H1 (cell line): ENCODE data around the gene ABCA2. TPM values are rescaled to one million over a fixed set of nuclear protein-coding genes. Genes with fewer than 3 reads are reported as not detected.

Experiments
- CTCF ChIA-PET: fragments of 300-600 bp; sonication (Branson Sonifier 250); formaldehyde crosslinking; loops from one replicate; lab custom pipeline; 2021; ENCODE audit not compliant: partially characterized antibody; lab: Charles Lee
- POLR2A ChIA-PET: fragments of 300-600 bp; sonication (Branson Sonifier 250); formaldehyde crosslinking; loops from one replicate; lab custom pipeline; 2021; ENCODE audit warnings: inconsistent platforms; ENCODE audit not compliant: partially characterized antibody; lab: Charles Lee
- DNase-seq, 2 experiments: peaks; one replicate each; pipeline versions ENCODE4 v3.0.0 to v3.0.0-alpha.2; 2010 to 2022; ENCODE audit warnings: low spot score in 2 of 2, low read depth in 1 of 2, mixed read lengths in 1 of 2
- FAIRE-seq: peaks from 2 replicates; lab custom pipeline; 2011; peaks lifted over from hg19 to GRCh38; lab: Jason Lieb, UNC
- H2AFZ ChIP-seq: 2 replicates; pipeline ENCODE4 v1.8.1; 2012; ENCODE audit warnings: low read length, inconsistent platforms
- H2AK5ac ChIP-seq: 2 replicates; pipeline ENCODE4 v1.6.1; 2013; ENCODE audit warnings: low read depth, low read length
- H2BK120ac ChIP-seq: replicated peaks from 2 replicates; pipeline ENCODE3; 2013; ENCODE audit warnings: low read depth, low read length, inconsistent platforms
- H2BK12ac ChIP-seq: 2 replicates; pipeline ENCODE4 v1.6.1; 2013; ENCODE audit warnings: low read depth, low read length
- H2BK15ac ChIP-seq: 2 replicates; pipeline ENCODE4 v1.6.1; 2013; ENCODE audit warnings: low read length
- H2BK20ac ChIP-seq: 2 replicates; pipeline ENCODE4 v1.6.1; 2013; ENCODE audit warnings: low read length
- H2BK5ac ChIP-seq: 2 replicates; pipeline ENCODE4 v1.6.1; 2013; ENCODE audit warnings: low read depth, low read length
- H3K14ac ChIP-seq: 2 replicates; pipeline ENCODE4 v1.6.1; 2013; ENCODE audit warnings: inconsistent platforms; ENCODE audit not compliant: insufficient read length
- H3K18ac ChIP-seq: 2 replicates; pipeline ENCODE4 v1.6.1; 2013; ENCODE audit warnings: low read length; ENCODE audit errors: extremely low read depth
- H3K23ac ChIP-seq: 2 replicates; pipeline ENCODE4 v1.6.1; 2013; ENCODE audit warnings: inconsistent platforms; ENCODE audit not compliant: insufficient read length
- H3K23me2 ChIP-seq: 2 replicates; pipeline ENCODE4 v1.6.1; 2013; ENCODE audit warnings: low read depth, low read length
- H3K27ac ChIP-seq: 2 replicates; pipeline ENCODE4 v1.6.1; 2011; ENCODE audit warnings: low read depth, low read length, inconsistent platforms
- H3K27me3 ChIP-seq, 4 experiments: replicated peaks in 1 of 4; 1 replicate in 1 of 4; 2 replicates in 3 of 4; pipeline versions ENCODE4 v1.6.1 to v1.8.1; 2011 to 2013; ENCODE audit warnings: low read length in 3 of 4, mild to moderate bottlenecking in 3 of 4, inconsistent platforms in 2 of 4, mixed read lengths in 2 of 4, moderate library complexity in 1 of 4; ENCODE audit not compliant: control insufficient read depth in 3 of 4, insufficient read depth in 3 of 4; ENCODE audit errors: extremely low read depth in 1 of 4
- H3K36me3 ChIP-seq, 4 experiments: 2 replicates each; pipeline versions ENCODE4 v1.6.1 to v1.8.1; 2011 to 2013; ENCODE audit warnings: mild to moderate bottlenecking in 4 of 4, low read length in 3 of 4, moderate library complexity in 2 of 4, control low read depth in 1 of 4, inconsistent platforms in 1 of 4; ENCODE audit not compliant: insufficient read depth in 4 of 4, control insufficient read depth in 2 of 4
- H3K4ac ChIP-seq: replicated peaks from 2 replicates; pipeline ENCODE3; 2013; ENCODE audit warnings: low read length, low read depth, mixed read lengths, inconsistent platforms; ENCODE audit not compliant: insufficient read length
- H3K4me1 ChIP-seq, 4 experiments: replicated peaks in 1 of 4; 1 replicate in 1 of 4; 2 replicates in 3 of 4; pipeline versions ENCODE4 v1.6.1 to v1.8.1; 2011 to 2013; ENCODE audit warnings: low read length in 3 of 4, inconsistent platforms in 2 of 4, mixed read lengths in 1 of 4; ENCODE audit not compliant: insufficient read depth in 4 of 4, control insufficient read depth in 3 of 4
- H3K4me2 ChIP-seq, 2 experiments: 2 replicates each; pipeline versions ENCODE4 v1.6.1 to v1.8.1; 2011 to 2013; ENCODE audit warnings: low read depth in 2 of 2, low read length in 2 of 2, control low read depth in 1 of 2, inconsistent platforms in 1 of 2, mild to moderate bottlenecking in 1 of 2; ENCODE audit not compliant: insufficient read depth in 1 of 2
- H3K4me3 ChIP-seq, 4 experiments: fragments of 200-600, 300-600 bp in 1 of 4; sonication (generic), shearing (Covaris generic), sonication (Bioruptor Twin) in 1 of 4; 2 replicates each; pipeline versions ENCODE4 v1.5.1 to v1.8.1; 2011 to 2016; ENCODE audit warnings: low read length in 4 of 4, low read depth in 3 of 4, control low read depth in 2 of 4, inconsistent platforms in 2 of 4, mild to moderate bottlenecking in 2 of 4, mixed read lengths in 1 of 4, moderate library complexity in 1 of 4; ENCODE audit not compliant: insufficient read depth in 2 of 4; ENCODE audit errors: extremely low read depth in 1 of 4
- H3K56ac ChIP-seq: replicated peaks from 2 replicates; pipeline ENCODE3; 2013; ENCODE audit warnings: low read depth, mild to moderate bottlenecking, mixed read lengths, low read length, inconsistent platforms; ENCODE audit not compliant: insufficient read length
- H3K79me1 ChIP-seq: 2 replicates; pipeline ENCODE4 v1.6.1; 2013; ENCODE audit warnings: low read depth, low read length, control low read depth
- H3K79me2 ChIP-seq, 2 experiments: 2 replicates each; pipeline versions ENCODE4 v1.6.1 to v1.8.1; 2012 to 2013; ENCODE audit warnings: low read length in 2 of 2, mild to moderate bottlenecking in 2 of 2, inconsistent platforms in 1 of 2; ENCODE audit not compliant: insufficient read depth in 2 of 2, control insufficient read depth in 1 of 2
- H3K9ac ChIP-seq, 4 experiments: replicated peaks in 1 of 4; 1 replicate in 1 of 4; 2 replicates in 3 of 4; pipeline versions ENCODE4 v1.6.1 to v1.8.1; 2011 to 2013; ENCODE audit warnings: low read depth in 3 of 4, low read length in 3 of 4, control low read depth in 2 of 4, mild to moderate bottlenecking in 2 of 4, moderate library complexity in 2 of 4, inconsistent platforms in 1 of 4; ENCODE audit errors: extremely low read depth in 1 of 4
- H3K9me3 ChIP-seq, 2 experiments: 2 replicates each; pipeline versions ENCODE4 v1.6.1 to v1.8.1; 2012 to 2013; ENCODE audit warnings: mild to moderate bottlenecking in 2 of 2, moderate library complexity in 2 of 2, control low read depth in 1 of 2, inconsistent platforms in 1 of 2, low read depth in 1 of 2, low read length in 1 of 2, mixed read lengths in 1 of 2; ENCODE audit not compliant: insufficient read depth in 2 of 2
- H4K20me1 ChIP-seq, 2 experiments: replicated peaks in 1 of 2; 2 replicates each; pipeline versions ENCODE3 to v1.8.1; 2011 to 2013; ENCODE audit warnings: inconsistent platforms in 2 of 2, low read length in 2 of 2, mild to moderate bottlenecking in 1 of 2; ENCODE audit not compliant: insufficient read depth in 2 of 2, control insufficient read depth in 1 of 2
- H4K5ac ChIP-seq: 2 replicates; pipeline ENCODE4 v1.6.1; 2013; ENCODE audit warnings: low read length, low read depth, mixed read lengths, inconsistent platforms; ENCODE audit not compliant: insufficient read length
- H4K8ac ChIP-seq: 2 replicates; pipeline ENCODE4 v1.8.0; 2013; ENCODE audit warnings: mild to moderate bottlenecking, moderate library complexity, low read length, inconsistent platforms; ENCODE audit not compliant: insufficient read depth; ENCODE audit errors: extremely low read depth
- H4K91ac ChIP-seq: replicated peaks from 2 replicates; pipeline ENCODE3; 2013; ENCODE audit warnings: low read length, mixed read lengths, inconsistent platforms; ENCODE audit not compliant: insufficient read length
- POLR2AphosphoS5 ChIP-seq: IDR thresholded peaks from 2 replicates; pipeline ENCODE4 v1.6.1; 2011; ENCODE audit warnings: low read depth, low read length
- WGBS, 2 experiments: shearing (Covaris generic) in 1 of 2; methylation state at CpG; one replicate each; pipeline versions ENCODE4 v1.1.6 to v1.1.7; 2013 to 2015; ENCODE audit warnings: low lambda C conversion rate in 2 of 2, mixed read lengths in 2 of 2, inconsistent platforms in 1 of 2, low coverage in 1 of 2, missing lambda C conversion rate in 1 of 2; ENCODE audit not compliant: insufficient replicate concordance in 2 of 2, insufficient coverage in 1 of 2, insufficient read length in 1 of 2; ENCODE audit errors: extremely low coverage in 1 of 2, missing lambda C conversion rate in 1 of 2; 5-methylcytosine and 5-hydroxymethylcytosine counted together
- polyA plus RNA-seq, 7 experiments: library from polyadenylated mRNA; depleted of rRNA in 3 of 7; stranded (reverse) in 5 of 7; unstranded in 2 of 7; fragments of >200 nt in 5 of 7; fragments of 200-250 nt in 2 of 7; gene quantifications; 1 replicate in 5 of 7; 2 replicates in 1 of 7; 4 replicates in 1 of 7; pipeline versions ENCODE4 v1.2.1 to v1.2.3, GENCODE V29; 2011 to 2013; ENCODE audit warnings: missing spikeins in 2 of 7, mixed read lengths in 2 of 7
- total RNA-seq: library from RNA; stranded (reverse); fragmentation: NEBNext Ultra II Directional; extraction: Animal tissue kit (Norgen Biotek cat#: 25700); gene quantifications from 2 replicates; pipeline ENCODE4 v1.2.1, GENCODE V29; 2021
- TF ChIP-seq, protein P1 (sequence below): IDR thresholded peaks from 2 replicates; pipeline ENCODE4 v1.6.1; 2012; ENCODE audit warnings: inconsistent platforms

Gene ABCA2
- total and polyA plus RNA-seq, 2 of the 8 experiments (the other 6 are each of a cell fraction or from before 2014, with no cell fraction given) = 12.5 to 14.3 TPM

DNA sequence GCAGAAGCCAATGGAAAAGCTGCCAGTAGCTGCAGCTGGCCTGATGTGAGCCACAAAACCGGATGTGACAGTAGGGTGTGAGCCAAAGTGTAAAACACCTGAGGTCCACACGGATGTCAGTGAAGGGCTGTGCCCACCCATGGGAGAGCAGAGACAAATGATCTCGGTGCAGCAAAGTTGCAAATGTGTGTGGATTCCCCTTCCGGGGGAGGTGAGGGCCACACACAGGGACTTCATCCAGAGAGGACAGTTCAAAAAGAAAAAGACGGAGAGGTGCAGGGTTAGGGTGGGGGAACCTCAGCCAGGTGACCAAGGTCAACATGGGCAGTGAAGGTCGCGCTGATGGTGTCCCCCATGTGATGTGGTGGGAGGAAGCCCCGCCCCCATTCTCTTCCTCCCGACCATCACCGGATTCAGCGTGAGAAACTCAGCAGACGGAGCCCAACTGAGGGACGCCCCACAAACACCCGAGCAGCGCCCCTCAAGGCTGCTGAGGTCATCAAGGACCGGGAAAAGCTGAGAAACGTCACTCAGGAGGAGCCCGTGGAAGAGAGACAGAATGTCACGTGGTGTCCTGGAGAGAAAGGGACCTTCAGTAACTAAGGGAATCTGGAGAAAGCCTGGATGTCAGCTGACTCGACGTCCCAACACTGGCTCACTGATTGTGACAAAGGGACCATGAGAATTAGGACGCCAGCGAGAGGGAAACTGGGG, 62.1 kb downstream of the ABCA2 start:
- H2AK5ac ChIP-seq = no peak overlapping the region
- no peak overlapping the region for H3K4me3 ChIP-seq
- H2BK120ac ChIP-seq = no peak overlapping the region
- H3K27me3 ChIP-seq = no peaks in the 10 kb centered on the region
- H3K14ac ChIP-seq = no peak overlapping the region
- H3K4me1 ChIP-seq = peaks cover 0 to 7% (median 5%) of the 10 kb centered on the region in 4 experiments; a peak in 4 of 7 replicates
- no peaks in the 10 kb centered on the region for H3K79me2 ChIP-seq
- no peak overlapping the region for H4K8ac ChIP-seq
- H2BK5ac ChIP-seq = peak overlapping the region; percentile 63; the same call in 1 of the 2 replicates
- CTCF ChIA-PET = interaction anchor here (0.7 to 9.4 kb wide), 8 partner anchors 10 to 70 kb away, joined by 3 to 38 read pairs (median 4); partner anchors contain the start of genes FUT7 and LCN12
- H3K23ac ChIP-seq = no peak overlapping the region
- 0 out of 7 replicates have a peak overlapping the region, but pooled peaks of 1 of the 4 experiments have one; percentile 7 for H3K9ac ChIP-seq
- TF ChIP-seq, protein P1, sequence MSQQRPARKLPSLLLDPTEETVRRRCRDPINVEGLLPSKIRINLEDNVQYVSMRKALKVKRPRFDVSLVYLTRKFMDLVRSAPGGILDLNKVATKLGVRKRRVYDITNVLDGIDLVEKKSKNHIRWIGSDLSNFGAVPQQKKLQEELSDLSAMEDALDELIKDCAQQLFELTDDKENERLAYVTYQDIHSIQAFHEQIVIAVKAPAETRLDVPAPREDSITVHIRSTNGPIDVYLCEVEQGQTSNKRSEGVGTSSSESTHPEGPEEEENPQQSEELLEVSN = peak; percentile 12; the same call in 1 of the 2 replicates
- no peak for TF ChIP-seq POLR2AphosphoS5
- H2AFZ ChIP-seq = peak overlapping the region; percentile 90; the same call in 1 of the 2 replicates
- H3K4ac ChIP-seq = peak overlapping the region; percentile 65
- no peaks in the 10 kb centered on the region for H3K36me3 ChIP-seq
- H2BK20ac ChIP-seq = peak overlapping the region; percentile 66; the same call in 1 of the 2 replicates
- peak overlapping the region; percentile 78 for H3K18ac ChIP-seq
- WGBS, 2 experiments = 63% methylated on average over 23 of the region's 23 CpGs; no CpG with 5 or more reads in 1 of the 2 experiments
- no peaks in the 10 kb centered on the region for H3K23me2 ChIP-seq
- no peak for DNase-seq
- no peaks in the 10 kb centered on the region for H3K9me3 ChIP-seq
- peak overlapping the region; percentile 27 to 38; a peak in 1 of 4 replicates for H3K4me2 ChIP-seq
- H3K79me1 ChIP-seq = no peaks in the 10 kb centered on the region; the same call in 1 of the 2 replicates
- H2BK12ac ChIP-seq = peak overlapping the region; percentile 90; the same call in 1 of the 2 replicates
- FAIRE-seq = no peak
- peak overlapping the region; percentile 13 for H4K5ac ChIP-seq
- POLR2A ChIA-PET = interaction anchor here (0.6 to 2.4 kb wide), 4 partner anchors 9 to 486 kb away, joined by 3 to 10 read pairs (median 4); no protein-coding TSS in a partner anchor
- H3K56ac ChIP-seq = no peak overlapping the region
- peak overlapping the region; percentile 80 for H4K91ac ChIP-seq
- no peak overlapping the region for H3K27ac ChIP-seq
- H2BK15ac ChIP-seq = no peak overlapping the region; the same call in 1 of the 2 replicates
- no peaks in the 10 kb centered on the region for H4K20me1 ChIP-seq
